T-helper 2 cell treated with Interferon-gamma antibody and Interleukin-4, amounts not matched to agents 5 μg/mL and 100 μg/mL, for 36 hours (primary cell): Measurements from ENCODE around the gene CGB1.

Experiments used
- DNase-seq: peaks from one replicate; pipeline ENCODE4 v3.0.0; 2021; ENCODE audit warnings: low spot score
- H3K27ac Mint-ChIP-seq: one replicate; pipeline ENCODE4 v1.8.0; 2021; ENCODE audit warnings: mild to moderate bottlenecking, mixed read lengths
- H3K27me3 Mint-ChIP-seq: one replicate; pipeline ENCODE4 v1.8.0; 2021; ENCODE audit warnings: low read depth, mixed read lengths
- H3K36me3 Mint-ChIP-seq: one replicate; pipeline ENCODE4 v1.8.0; 2021; ENCODE audit warnings: low read depth, mixed read lengths
- H3K4me1 Mint-ChIP-seq: one replicate; pipeline ENCODE4 v1.8.0; 2021; ENCODE audit warnings: low read depth, mixed read lengths
- H3K4me3 Mint-ChIP-seq: one replicate; pipeline ENCODE4 v1.8.0; 2022; ENCODE audit warnings: mild to moderate bottlenecking, moderate library complexity, mixed read lengths
- H3K9me3 Mint-ChIP-seq: one replicate; pipeline ENCODE4 v1.8.0; 2021; ENCODE audit warnings: mixed read lengths

Gene CGB1

DNA sequence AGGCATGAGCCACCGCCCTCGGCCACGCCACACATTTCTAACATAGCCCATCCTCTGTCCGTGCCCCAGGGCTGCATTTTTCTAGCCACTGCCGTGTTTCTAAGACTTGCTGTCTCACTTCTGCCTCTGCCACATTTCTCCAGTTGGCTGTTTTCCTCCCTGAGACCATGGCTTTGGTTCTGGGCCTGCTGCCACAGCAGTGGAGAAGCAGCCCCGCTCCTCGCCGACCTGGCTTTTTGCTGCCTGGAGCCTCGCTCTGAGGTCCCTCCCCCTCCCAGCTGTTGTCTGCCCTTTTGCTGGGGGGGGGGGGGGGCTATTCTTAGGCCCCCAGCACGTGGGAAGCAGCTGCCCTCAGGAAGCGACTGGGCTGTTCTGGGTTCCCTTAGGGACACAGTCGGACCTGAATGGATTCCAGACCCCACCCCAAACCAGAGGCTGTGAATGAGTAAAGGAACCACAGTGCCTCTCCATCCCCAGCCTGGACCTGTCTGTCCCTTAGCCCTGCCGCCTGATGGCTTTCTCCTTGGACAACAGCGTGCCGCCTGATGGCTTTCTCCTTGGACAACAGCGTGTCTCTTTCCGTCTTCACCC lies 46.9 kb downstream of the CGB1 start:
- Mint-ChIP-seq H3K4me1 (peaks cover 20% of the 10 kb centered on the region), H3K27me3 (no peaks in the 10 kb centered on the region), H3K4me3 (peak overlapping the region; percentile 20), H3K9me3 (no peaks in the 10 kb centered on the region), H3K27ac (no peak overlapping the region), H3K36me3 (peaks cover 30% of the 10 kb centered on the region)
- no peak for DNase-seq

DNA sequence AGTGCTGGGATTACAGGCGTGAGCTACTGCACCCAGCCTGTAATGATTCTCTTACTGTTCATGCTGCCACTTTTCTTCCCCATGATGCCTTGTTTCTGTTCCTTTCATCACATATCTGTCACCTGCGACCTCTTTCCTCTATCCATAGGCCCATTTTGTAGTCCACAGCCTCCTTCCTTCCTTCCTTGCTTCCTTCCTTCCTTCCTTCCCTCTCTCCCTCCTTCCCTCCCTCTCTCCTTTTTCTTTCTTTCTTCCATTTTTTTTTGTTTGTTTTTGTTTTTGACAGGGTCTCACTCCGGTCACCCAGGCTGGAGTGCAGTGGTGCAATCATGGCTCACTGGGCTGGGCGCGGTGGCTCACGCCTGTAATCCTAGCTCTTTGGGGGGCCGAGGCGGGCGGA lies 47.8 kb downstream of the CGB1 start:
- Mint-ChIP-seq H3K4me3 (no peak overlapping the region), H3K9me3 (no peaks in the 10 kb centered on the region), H3K4me1 (peaks cover 17% of the 10 kb centered on the region), H3K36me3 (peaks cover 30% of the 10 kb centered on the region), H3K27ac (no peak overlapping the region), H3K27me3 (no peaks in the 10 kb centered on the region)
- DNase-seq, result no peak

DNA sequence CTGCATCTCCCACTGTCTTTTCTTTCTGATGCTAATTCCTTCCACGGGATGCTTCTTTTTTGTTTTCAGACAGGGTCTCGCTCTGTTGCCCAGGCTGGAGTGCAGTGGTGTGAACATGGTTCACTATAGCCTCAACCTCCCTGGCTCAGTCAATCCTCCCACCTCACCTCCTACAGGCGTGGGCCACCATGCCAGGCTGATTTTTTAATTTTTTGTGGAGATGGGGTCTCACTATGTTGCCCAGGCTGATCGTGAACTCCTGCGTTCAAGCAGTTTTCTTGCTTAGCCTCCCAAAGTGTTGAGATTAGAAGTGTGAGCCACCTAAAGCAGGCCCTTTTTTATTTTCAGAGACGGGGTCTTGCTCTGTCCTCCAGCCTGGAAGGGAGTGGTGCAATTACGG lies 48.4 kb downstream of the CGB1 start:
- no peaks in the 10 kb centered on the region for H3K9me3 Mint-ChIP-seq
- H3K27me3 Mint-ChIP-seq, result no peaks in the 10 kb centered on the region
- no peak overlapping the region for H3K4me3 Mint-ChIP-seq
- DNase-seq, result no peak
- H3K27ac Mint-ChIP-seq, result peak overlapping the region; percentile 52
- peaks cover 29% of the 10 kb centered on the region for H3K36me3 Mint-ChIP-seq
- H3K4me1 Mint-ChIP-seq, result peaks cover 15% of the 10 kb centered on the region

DNA sequence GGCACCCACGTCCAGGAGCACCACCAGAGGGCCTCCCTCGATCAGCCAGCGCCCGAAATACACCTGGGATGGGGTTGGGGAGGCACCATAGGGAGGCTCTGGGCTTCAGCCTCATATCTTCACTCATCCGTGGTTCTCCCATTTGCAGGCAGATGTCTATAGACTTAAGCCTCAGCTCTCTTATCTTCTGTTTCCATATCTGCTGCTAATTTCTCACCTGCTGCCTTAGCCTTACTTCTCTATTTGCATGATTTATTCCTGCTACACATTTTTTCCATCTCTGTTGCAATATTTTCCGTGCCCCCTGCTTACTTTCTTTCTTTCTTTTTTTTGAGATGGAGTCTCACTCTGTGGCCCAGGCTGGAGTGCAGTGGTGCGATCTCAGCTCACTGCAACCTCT lies 49.4 kb downstream of the CGB1 start:
- Mint-ChIP-seq H3K36me3 (peaks cover 33% of the 10 kb centered on the region), H3K4me1 (peaks cover 13% of the 10 kb centered on the region), H3K9me3 (no peaks in the 10 kb centered on the region), H3K4me3 (no peak overlapping the region), H3K27ac (no peak overlapping the region), H3K27me3 (no peaks in the 10 kb centered on the region)
- DNase-seq, result no peak

DNA sequence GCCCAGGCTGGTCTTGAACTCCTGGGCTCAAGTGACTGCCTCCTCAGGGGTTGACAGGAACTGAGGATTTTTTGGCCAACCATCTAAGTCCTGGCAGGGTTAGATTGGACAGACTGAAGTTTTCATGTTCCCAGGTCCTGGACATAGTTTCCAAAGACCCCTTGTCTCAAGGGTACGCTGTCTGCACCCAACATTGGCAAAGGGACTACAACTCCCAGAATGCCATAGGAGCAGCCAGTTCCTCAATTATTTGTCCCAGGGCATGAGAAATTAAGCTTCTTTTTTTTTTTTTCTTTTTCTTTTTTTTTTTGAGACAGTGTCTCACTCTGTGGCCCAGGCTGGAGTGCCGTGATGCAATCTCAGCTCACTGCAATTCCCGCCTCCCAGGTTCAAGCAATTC lies 50.5 kb downstream of the CGB1 start:
- Mint-ChIP-seq H3K9me3 (no peaks in the 10 kb centered on the region), H3K36me3 (peaks cover 33% of the 10 kb centered on the region), H3K27me3 (no peaks in the 10 kb centered on the region), H3K27ac (no peak overlapping the region), H3K4me1 (peaks cover 9% of the 10 kb centered on the region), H3K4me3 (no peak overlapping the region)
- no peak for DNase-seq

DNA sequence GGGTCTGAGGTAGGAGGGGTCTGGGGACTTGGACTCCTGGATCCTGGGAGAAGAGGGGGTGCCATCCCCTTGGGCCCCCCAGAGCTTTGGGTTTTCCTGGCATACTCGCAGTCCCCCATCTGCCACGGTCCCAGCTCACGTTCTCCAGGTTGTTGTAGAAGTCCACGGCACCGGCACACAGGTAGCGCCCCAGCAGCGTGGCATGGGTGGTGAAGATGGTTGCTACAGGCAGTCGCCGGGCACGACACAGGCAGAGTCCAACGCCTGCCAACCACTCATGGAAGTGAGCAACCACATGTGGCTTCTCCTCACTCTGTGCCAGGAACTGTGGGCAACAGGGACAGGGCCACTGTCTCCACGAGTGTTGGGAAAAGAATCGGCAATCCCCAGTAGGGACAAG lies 51.0 kb downstream of the CGB1 start:
- Mint-ChIP-seq H3K36me3 (peaks cover 31% of the 10 kb centered on the region), H3K9me3 (no peaks in the 10 kb centered on the region), H3K27me3 (no peaks in the 10 kb centered on the region), H3K4me1 (peaks cover 7% of the 10 kb centered on the region), H3K4me3 (no peak overlapping the region), H3K27ac (no peak overlapping the region)
- no peak for DNase-seq
